Activated CD4-positive, alpha-beta T cell treated with anti-CD3 and anti-CD28 coated beads, Interleukin-2, amount 50 U/mL, for 48 hours (primary cell): Measurements from ENCODE around the gene SHANK1.
"Not testable (repeated sequence)": the region's sequence is repeated elsewhere in the genome, so short reads cannot be mapped to it uniquely, and the experiment has no call there.

Source experiments
- DNase-seq, 2 experiments: peaks; one replicate each; pipeline ENCODE4 v3.0.0-alpha.2; 2020

Gene SHANK1

GRCh38 chr19:50632151-50632835 is 87.3 kb downstream of the SHANK1 start:
- DNase-seq, result no peak

- DNase-seq, result no peak
Measured at GRCh38 chr19:50629801-50630200, 89.8 kb downstream of the SHANK1 start.

- no peak for DNase-seq
Measured at GRCh38 chr19:50629194-50629593, 90.4 kb downstream of the SHANK1 start.

- DNase-seq, result no peak
Measured at GRCh38 chr19:50628551-50628950, 91.1 kb downstream of the SHANK1 start.

GRCh38 chr19:50628146-50628545 is 91.5 kb downstream of the SHANK1 start:
- no peak for DNase-seq

- no peak for DNase-seq
Measured at GRCh38 chr19:50626795-50627194, 92.8 kb downstream of the SHANK1 start.

GRCh38 chr19:50626011-50626410 is 93.6 kb downstream of the SHANK1 start:
- DNase-seq, result no peak

- no peak for DNase-seq
Measured at GRCh38 chr19:50624949-50625600, 94.5 kb downstream of the SHANK1 start.

GRCh38 chr19:50620394-50620906 is 99.2 kb downstream of the SHANK1 start:
- DNase-seq, result not testable (repeated sequence)

GRCh38 chr19:50619184-50619583 is 100.4 kb downstream of the SHANK1 start:
- DNase-seq, result not testable (repeated sequence)

GRCh38 chr19:50618379-50618778 is 101.2 kb downstream of the SHANK1 start:
- not testable (repeated sequence) for DNase-seq

GRCh38 chr19:50612504-50613404 is 106.8 kb downstream of the SHANK1 start:
- DNase-seq, result not testable (repeated sequence)
